ENCODE data around the gene COLEC12.

Gene COLEC12

DNA sequence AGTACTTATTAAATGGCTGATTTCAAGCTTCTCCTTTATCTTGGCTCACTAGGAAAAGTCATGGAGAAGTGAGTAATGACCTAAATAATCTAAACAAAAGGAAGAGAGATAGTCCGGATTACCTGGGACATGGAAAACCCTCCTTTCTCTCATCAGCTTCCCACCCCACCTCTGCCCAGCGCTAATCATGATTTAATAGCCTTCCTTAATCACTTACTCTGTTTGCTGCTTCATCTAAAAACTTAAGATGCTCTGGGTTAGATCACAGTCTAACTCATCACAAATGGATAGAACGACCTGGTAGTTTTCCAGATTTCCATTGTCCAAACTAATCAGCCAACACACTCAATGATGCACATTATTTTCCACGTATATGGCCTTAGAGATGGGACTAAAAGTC lies 144.8 kb downstream of the COLEC12 start:
- DNase-seq = no peak

DNA sequence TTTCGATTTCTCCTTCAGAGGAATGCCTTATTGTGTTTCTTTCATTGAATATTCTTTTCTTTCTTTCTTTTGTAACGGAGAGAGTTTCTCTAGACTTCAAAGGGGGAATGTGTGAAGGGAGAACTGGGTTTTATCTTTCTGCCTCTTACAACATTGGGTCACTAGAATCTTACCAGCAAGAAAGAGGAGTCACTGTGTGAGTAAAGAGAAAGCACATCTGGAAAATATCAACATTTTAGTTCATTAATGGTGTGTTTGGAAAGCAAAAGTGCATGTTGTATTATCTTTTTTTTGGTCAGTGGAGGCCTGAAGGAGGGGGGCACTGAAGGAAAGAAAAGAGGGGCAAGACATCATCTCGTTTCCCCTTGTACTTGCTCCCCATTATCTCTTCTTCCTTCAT lies 146.0 kb downstream of the COLEC12 start:
- no peak for DNase-seq

GRCh38 chr18:354003-354402 lies 146.5 kb downstream of the COLEC12 start:
- no peak for DNase-seq

DNA sequence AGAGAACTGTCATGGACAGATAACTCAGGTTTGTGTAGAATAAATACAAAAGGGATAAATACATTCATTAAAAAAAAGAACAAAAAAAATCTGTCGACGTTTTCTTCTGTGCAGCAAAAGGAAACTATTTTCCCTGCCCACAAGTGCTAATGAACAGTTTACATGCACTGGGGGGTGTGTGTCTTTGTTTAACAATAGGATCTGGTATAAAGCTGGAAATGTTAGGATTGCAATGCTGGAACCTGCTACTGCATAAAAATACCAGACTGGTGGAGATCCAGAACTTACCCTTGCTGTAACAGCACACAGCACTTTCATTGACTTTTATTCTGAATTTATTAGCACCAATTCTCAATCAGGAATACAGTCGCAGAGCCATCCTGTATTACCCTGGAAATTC lies 148.1 kb downstream of the COLEC12 start:
- no peak for DNase-seq

DNA sequence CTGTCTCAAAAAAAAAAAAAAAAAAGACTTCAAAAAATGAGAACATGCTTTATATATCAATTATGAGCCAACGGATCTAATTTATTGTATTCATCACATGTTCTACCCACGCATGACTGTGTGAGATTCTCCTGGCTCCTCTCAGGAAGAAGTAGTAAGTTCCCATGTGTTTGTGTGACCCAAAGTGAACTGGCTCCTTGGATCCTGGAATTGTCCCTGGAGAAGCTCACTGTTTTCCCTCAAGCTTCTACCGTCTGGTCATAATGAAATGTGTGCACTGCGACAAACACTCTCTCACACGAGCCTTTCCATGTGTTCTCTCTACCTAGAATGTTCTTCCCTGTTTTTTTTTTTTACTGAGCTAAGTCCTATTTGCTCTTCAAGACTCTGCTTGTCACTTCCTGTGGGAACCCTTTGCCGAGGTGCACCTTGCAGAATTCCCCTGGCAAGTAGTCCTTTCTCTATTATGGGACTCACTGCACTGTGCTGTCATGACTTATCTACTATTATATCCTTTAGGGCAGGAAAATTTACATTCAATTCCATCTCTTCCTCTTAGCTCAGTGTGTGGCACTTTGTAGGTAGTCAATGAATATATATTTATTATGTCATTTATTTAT lies 149.4 kb downstream of the COLEC12 start:
- DNase-seq = no peak

- no peak for DNase-seq
Measured at GRCh38 chr18:346600-346999, 153.9 kb downstream of the COLEC12 start.

GRCh38 chr18:341102-341501 lies 159.4 kb downstream of the COLEC12 start:
- no peak for DNase-seq

GRCh38 chr18:340044-340443 lies 160.5 kb downstream of the COLEC12 start:
- no peak for DNase-seq

DNA sequence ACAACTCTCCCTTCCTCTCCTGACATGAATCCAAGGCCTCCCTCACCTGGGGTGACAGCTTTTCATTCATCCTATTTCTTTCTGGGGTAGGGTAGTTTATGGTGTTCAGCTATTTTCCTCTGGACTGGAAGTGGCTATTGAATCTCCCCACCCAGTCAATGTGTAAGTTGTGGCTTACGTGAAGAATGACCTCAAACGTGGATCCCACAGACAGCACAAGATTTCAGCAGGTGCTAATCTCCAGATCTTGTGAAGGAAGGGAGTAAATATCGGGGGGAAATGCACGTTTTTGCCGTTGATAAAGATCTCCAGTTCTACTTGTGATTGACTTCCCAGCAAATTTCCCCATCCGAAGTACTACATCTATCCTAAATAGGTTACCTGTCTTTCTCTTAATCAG lies 161.3 kb downstream of the COLEC12 start:
- DNase-seq = no peak

DNA sequence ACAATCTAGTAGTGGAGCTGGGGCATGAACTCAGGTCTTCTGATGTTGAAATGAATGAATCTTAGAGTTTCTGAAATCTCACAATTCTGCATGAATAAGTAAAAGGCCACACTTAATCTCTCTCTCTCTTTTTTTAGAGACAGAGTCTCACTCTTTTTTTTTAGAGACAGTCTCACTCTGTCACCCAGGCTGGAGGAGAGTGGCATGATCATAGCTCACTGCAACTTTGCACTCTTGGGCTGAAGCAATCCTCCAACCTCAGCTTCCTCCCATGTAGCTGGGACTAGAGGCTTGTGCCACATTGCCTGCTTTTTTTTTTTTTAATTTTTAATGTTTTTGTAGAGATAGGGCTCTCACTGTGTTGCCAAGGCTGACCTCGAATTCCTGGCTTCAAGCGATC lies 163.8 kb downstream of the COLEC12 start:
- no peak for DNase-seq

- DNase-seq = no peak
Measured at GRCh38 chr18:335733-336132, 164.8 kb downstream of the COLEC12 start.

GRCh38 chr18:334575-335132 lies 165.8 kb downstream of the COLEC12 start:
- DNase-seq = no peak

- peak in 4 of 14 donors; percentile 6 to 12 (median 11) for DNase-seq
Measured at GRCh38 chr18:332721-333510, 167.6 kb downstream of the COLEC12 start.

DNA sequence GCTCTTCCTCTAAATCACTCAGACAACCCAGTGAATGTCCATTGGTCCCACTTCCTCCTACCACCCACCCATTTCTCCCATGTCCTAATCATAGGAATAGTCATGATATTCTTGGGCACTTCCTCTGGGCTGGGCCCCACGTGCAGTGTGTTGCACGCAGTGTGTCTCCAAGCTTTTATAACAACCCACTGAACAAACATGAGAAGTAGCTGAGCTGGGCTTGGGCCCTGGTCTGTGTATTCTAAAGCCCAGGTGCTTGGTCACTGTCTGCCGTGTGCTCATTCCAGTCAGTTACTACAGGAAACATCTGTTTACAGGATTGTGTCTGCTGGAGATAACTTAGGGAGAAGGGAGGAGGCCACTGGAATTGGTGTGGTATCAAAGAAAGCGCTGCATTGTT lies 168.5 kb downstream of the COLEC12 start:
- no peak for DNase-seq

DNA sequence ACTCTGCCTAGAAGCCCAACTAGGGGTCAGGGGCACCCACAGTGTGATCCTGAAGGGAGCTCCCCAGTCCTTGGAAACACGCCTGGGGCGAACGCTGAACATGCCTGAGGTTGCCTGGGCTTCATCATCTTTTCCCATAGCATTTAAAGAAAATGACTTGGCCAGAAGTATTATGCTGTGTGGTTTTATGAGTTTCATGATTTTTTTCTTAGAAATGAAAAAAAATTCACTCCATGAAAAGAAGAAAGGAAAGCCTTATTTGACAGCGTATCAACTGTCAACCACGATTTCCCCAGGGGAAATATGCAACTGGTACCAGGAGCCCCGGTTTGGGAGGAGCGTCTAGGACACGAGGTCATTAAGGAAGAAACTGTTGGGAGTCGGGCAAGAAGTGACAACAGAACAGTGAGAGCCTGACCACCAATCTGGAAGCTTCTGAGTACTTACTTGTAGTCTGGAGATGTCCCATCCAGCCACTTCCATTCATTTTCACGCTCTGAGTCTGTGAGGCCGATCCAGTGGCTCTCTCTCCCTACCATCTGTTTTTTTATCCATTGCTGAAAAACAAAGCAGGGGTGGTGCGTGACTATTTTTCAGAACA lies 169.2 kb downstream of the COLEC12 start:
- DNase-seq = peak in 4 of 14 donors; percentile 3 to 30 (median 8)

DNA sequence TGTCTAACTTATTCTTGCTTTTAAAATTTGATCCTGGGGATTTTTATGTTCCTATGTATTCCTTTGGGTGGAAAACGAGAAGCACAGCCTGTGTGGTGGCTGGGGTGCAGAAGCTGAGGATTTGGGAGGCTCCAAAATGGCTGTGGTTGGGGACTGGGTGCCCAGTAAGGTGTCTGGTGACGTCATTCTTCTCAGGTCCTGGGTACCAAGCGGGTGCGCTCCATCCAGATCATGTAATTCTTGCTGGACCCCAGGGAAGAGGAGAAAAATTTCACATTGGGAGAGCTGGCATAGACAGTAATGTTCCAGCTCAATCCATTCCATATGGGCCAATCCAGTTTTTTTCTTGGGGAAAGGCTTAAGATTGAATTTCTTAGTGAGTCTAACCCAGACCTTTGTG lies 171.6 kb downstream of the COLEC12 start:
- no peak for DNase-seq

- DNase-seq = no peak
Measured at GRCh38 chr18:326846-327245, 173.7 kb downstream of the COLEC12 start.

DNA sequence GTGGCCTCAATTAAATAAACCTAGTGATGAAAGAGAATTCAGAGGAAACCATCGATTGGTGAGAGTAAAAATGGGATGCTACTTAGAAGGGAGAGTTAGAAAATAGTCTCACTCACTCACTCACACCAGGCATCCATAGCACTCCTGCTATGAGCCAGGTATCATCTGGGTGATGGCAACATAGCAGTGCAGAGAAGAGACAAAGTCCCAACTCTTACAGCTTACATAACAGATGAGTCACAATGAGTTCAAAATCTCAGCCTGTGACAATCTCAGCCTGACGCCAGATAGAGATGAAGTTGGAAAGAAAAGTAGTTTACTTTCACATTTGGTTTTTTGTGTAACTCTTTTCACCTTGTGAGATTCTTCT lies 177.3 kb downstream of the COLEC12 start:
- no peak for DNase-seq

DNA sequence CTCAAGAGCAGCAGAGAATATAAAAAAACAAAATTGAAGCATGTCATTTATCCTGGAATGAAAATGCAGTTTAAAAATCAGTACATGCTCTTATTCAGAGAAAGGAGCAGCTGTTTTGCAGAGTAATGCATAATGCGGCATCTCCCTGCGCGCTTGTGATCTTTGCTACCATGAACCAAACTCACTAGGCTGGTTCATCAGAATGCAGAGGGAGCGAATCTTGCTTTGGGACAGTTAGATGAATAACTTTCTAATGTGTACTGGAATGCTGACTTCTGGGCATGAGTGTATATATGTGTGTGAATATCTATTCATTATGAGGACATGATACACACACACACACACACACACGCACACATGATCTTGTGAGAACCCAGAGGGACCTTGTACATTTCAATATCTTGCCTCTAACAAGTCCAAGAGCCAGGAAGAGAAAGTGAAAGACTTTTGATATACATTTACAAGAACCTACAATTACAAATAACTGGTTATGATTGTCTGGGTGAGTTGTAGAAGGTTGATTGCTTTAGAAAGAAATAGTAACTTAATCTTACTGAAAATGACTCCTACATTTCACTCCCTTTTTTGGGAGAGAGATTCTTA lies 178.5 kb downstream of the COLEC12 start:
- no peak for DNase-seq

DNA sequence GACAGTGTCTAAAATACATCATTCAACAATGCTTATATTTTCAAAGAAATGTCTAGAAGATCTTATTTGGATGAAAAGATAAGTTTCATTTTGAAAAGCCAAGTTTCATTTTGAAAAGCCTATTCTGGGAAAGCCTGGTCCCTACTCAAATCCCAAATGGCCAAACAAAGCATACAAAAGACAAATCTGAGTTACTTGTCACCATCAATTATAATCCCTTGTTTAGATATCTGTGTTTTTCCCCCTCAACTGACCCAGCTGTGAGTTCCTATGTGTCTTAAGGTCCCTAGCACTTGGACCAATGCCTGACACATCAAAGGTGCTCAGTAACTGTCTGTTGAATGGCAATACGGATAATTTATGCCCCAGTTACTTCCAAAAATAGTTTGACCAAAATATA lies 180.3 kb downstream of the COLEC12 start:
- no peak for DNase-seq

- DNase-seq = no peak
Measured at GRCh38 chr18:319720-320119, 180.8 kb downstream of the COLEC12 start.

DNA sequence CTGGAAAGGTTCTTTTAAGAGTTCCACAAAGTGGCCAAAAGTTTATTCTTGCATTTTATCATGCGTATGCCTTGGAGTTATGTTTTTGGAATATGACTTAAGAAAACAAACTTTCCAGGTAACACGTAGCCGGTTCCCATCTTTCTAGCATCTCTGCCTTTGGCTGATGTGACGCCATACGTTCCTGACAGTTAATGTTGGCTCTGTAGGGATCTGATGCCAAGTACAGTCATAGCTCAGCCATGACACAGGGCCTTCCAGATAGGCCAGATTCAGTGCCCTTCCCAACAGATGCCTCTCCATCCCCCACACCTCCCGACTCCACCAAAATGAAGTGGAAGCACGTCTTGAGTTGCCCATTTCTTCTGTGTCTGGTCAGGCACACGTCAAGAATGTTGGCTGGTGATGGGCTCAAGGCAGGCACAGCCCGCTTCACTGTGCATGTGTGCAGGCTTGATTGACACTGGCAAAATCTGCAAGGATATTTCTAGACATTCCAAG lies 181.7 kb downstream of the COLEC12 start:
- no peak for DNase-seq

- DNase-seq = no peak
Measured at GRCh38 chr18:317618-318017, 182.9 kb downstream of the COLEC12 start.

Measured in C1 segment of cervical spinal cord (tissue), 14 donors.